DMS 273 treated with DMSO at 0.1 percent for 48 hours (cell line): ENCODE measurements around the gene MID1.

Source experiments
- DNase-seq: peaks from one replicate; lab custom pipeline; 2025; lab: John Stamatoyannopoulos, UW

MID1 gene

GRCh38 chrX:10576777-10577447, 43.5 kb downstream of the MID1 start:
- DNase-seq: no peak

GRCh38 chrX:10576186-10576585, 44.2 kb downstream of the MID1 start:
- DNase-seq: no peak

- no peak for DNase-seq
Measured at GRCh38 chrX:10574663-10575062, 45.7 kb downstream of the MID1 start.

GRCh38 chrX:10571260-10571659, 49.1 kb downstream of the MID1 start:
- DNase-seq: no peak

GRCh38 chrX:10570601-10571000, 49.8 kb downstream of the MID1 start:
- no peak for DNase-seq

GRCh38 chrX:10569946-10570345, 50.4 kb downstream of the MID1 start:
- DNase-seq: no peak

- no peak for DNase-seq
Measured at GRCh38 chrX:10568428-10568827, 52.0 kb downstream of the MID1 start.

GRCh38 chrX:10567136-10567535, 53.2 kb downstream of the MID1 start:
- no peak for DNase-seq

GRCh38 chrX:10566716-10567097, 53.7 kb downstream of the MID1 start:
- DNase-seq: no peak

GRCh38 chrX:10564484-10564883, 55.9 kb downstream of the MID1 start:
- DNase-seq: no peak

- DNase-seq: no peak
Measured at GRCh38 chrX:10557166-10557565, 63.2 kb downstream of the MID1 start.

- no peak for DNase-seq
Measured at GRCh38 chrX:10556405-10556804, 64.0 kb downstream of the MID1 start.

- no peak for DNase-seq
Measured at GRCh38 chrX:10555846-10556245, 64.5 kb downstream of the MID1 start.

- DNase-seq: no peak
Measured at GRCh38 chrX:10554612-10555270, 65.6 kb downstream of the MID1 start.

- DNase-seq: peak; percentile 80
Measured at GRCh38 chrX:10549280-10549679, 71.1 kb downstream of the MID1 start.

- no peak for DNase-seq
Measured at GRCh38 chrX:10548688-10549087, 71.7 kb downstream of the MID1 start.

GRCh38 chrX:10545882-10546281, 74.5 kb downstream of the MID1 start:
- no peak for DNase-seq

GRCh38 chrX:10542586-10542985, 77.8 kb downstream of the MID1 start:
- no peak for DNase-seq

GRCh38 chrX:10538831-10539230, 81.6 kb downstream of the MID1 start:
- no peak for DNase-seq

- DNase-seq: no peak
Measured at GRCh38 chrX:10537308-10537707, 83.1 kb downstream of the MID1 start.

GRCh38 chrX:10536744-10537143, 83.6 kb downstream of the MID1 start:
- DNase-seq: no peak

- no peak for DNase-seq
Measured at GRCh38 chrX:10534611-10535010, 85.8 kb downstream of the MID1 start.

GRCh38 chrX:10533696-10534365, 86.6 kb downstream of the MID1 start:
- DNase-seq: no peak
